KMS-11 (cell line): ENCODE results near the gene RPS15A.

Source experiments
- H2AFZ ChIP-seq: fragments of 200-600 bp; sonication (generic); 2 replicates; pipeline ENCODE4 v1.6.1; 2016; ENCODE audit warnings: antibody characterized with exemption, mixed run types, low read depth
- H3K27ac ChIP-seq: fragments of 200-600 bp; sonication (generic); 2 replicates; pipeline ENCODE4 v1.6.1; 2016; ENCODE audit warnings: mild to moderate bottlenecking, mixed run types
- H3K27me3 ChIP-seq: fragments of 200-600 bp; sonication (generic); 2 replicates; pipeline ENCODE4 v1.6.1; 2017; ENCODE audit warnings: mild to moderate bottlenecking, low read depth, mixed run types, moderate library complexity; ENCODE audit not compliant: insufficient read depth
- H3K36me3 ChIP-seq: fragments of 200-600 bp; sonication (generic); 2 replicates; pipeline ENCODE4 v1.6.1; 2017; ENCODE audit warnings: mild to moderate bottlenecking, mixed run types; ENCODE audit not compliant: insufficient read depth
- H3K4me1 ChIP-seq: fragments of 200-600 bp; sonication (generic); 2 replicates; pipeline ENCODE4 v1.6.1; 2016; ENCODE audit warnings: mild to moderate bottlenecking, low read depth, mixed run types; ENCODE audit not compliant: poor library complexity, severe bottlenecking
- H3K4me2 ChIP-seq: fragments of 200-600 bp; sonication (generic); 2 replicates; pipeline ENCODE4 v1.7.0; 2016; ENCODE audit warnings: mild to moderate bottlenecking, mixed run types
- H3K4me3 ChIP-seq: fragments of 200-600 bp; sonication (generic); IDR thresholded peaks from 2 replicates; pipeline ENCODE4 v1.6.1; 2017; ENCODE audit warnings: low read depth, low read length, mixed read lengths; ENCODE audit not compliant: insufficient read depth
- H3K79me2 ChIP-seq: fragments of 200-600 bp; sonication (generic); 2 replicates; pipeline ENCODE4 v1.6.1; 2016; ENCODE audit warnings: low read depth, mixed run types; ENCODE audit not compliant: insufficient read depth
- H3K9ac ChIP-seq: fragments of 200-600 bp; sonication (generic); 2 replicates; pipeline ENCODE4 v1.6.1; 2016; ENCODE audit warnings: mild to moderate bottlenecking, mixed run types
- H4K20me1 ChIP-seq: fragments of 200-600 bp; sonication (generic); 2 replicates; pipeline ENCODE4 v1.6.1; 2016; ENCODE audit warnings: mild to moderate bottlenecking, mixed run types; ENCODE audit not compliant: insufficient read depth
- CTCF ChIP-seq: fragments of 200-600 bp; sonication (generic); conservative IDR thresholded peaks from 2 replicates; pipeline ENCODE4 v1.6.1; 2017; ENCODE audit warnings: low read depth, mild to moderate bottlenecking, antibody characterized with exemption, low read length, moderate library complexity, mixed read lengths

Gene RPS15A

GRCh38 chr16:18827890-18828289 is 37.8 kb upstream of the RPS15A start:
- Histone ChIP-seq H3K27me3 (no peaks in the 10 kb centered on the region), H3K27ac (no peak overlapping the region), H3K4me2 (no peak overlapping the region), H3K79me2 (no peaks in the 10 kb centered on the region), H3K9ac (no peak overlapping the region), H4K20me1 (no peaks in the 10 kb centered on the region), H3K4me3 (no peak overlapping the region), H3K36me3 (peaks cover 10% of the 10 kb centered on the region; the same call in 1 of the 2 replicates), H3K4me1 (no peaks in the 10 kb centered on the region), H2AFZ (no peak overlapping the region)
- TF ChIP-seq CTCF, result no peak

- no peak overlapping the region for H3K9ac ChIP-seq
- H3K4me3 ChIP-seq, result no peak overlapping the region
- TF ChIP-seq CTCF, result no peak
- no peak overlapping the region for H3K4me2 ChIP-seq
- no peak overlapping the region for H2AFZ ChIP-seq
- H3K4me1 ChIP-seq, result peaks cover 6% of the 10 kb centered on the region
- no peaks in the 10 kb centered on the region for H4K20me1 ChIP-seq
- H3K27me3 ChIP-seq, result no peaks in the 10 kb centered on the region
- H3K36me3 ChIP-seq, result peaks cover 23% of the 10 kb centered on the region
- no peaks in the 10 kb centered on the region; the same call in 1 of the 2 replicates for H3K79me2 ChIP-seq
- H3K27ac ChIP-seq, result no peak overlapping the region
These were observed 26.2 kb upstream of the RPS15A start for GRCh38 chr16:18816286-18816685.

GRCh38 chr16:18811925-18812324 is 21.8 kb upstream of the RPS15A start:
- peaks cover 24% of the 10 kb centered on the region for H3K36me3 ChIP-seq
- no peaks in the 10 kb centered on the region; the same call in 1 of the 2 replicates for H4K20me1 ChIP-seq
- H3K4me1 ChIP-seq, result no peaks in the 10 kb centered on the region
- H3K4me3 ChIP-seq, result no peak overlapping the region
- no peak overlapping the region for H2AFZ ChIP-seq
- no peak for TF ChIP-seq CTCF
- H3K4me2 ChIP-seq, result no peak overlapping the region
- H3K27ac ChIP-seq, result no peak overlapping the region
- no peaks in the 10 kb centered on the region for H3K27me3 ChIP-seq
- no peaks in the 10 kb centered on the region; the same call in 1 of the 2 replicates for H3K79me2 ChIP-seq
- no peak overlapping the region for H3K9ac ChIP-seq

- H3K4me1 ChIP-seq, result peaks cover 8% of the 10 kb centered on the region
- H4K20me1 ChIP-seq, result no peaks in the 10 kb centered on the region; the same call in 1 of the 2 replicates
- H3K79me2 ChIP-seq, result no peaks in the 10 kb centered on the region
- no peak overlapping the region for H3K4me2 ChIP-seq
- H3K9ac ChIP-seq, result no peak overlapping the region
- H2AFZ ChIP-seq, result no peak overlapping the region
- TF ChIP-seq CTCF, result no peak
- H3K4me3 ChIP-seq, result no peak overlapping the region
- no peak overlapping the region for H3K27ac ChIP-seq
- peaks cover 18% of the 10 kb centered on the region for H3K36me3 ChIP-seq
- no peaks in the 10 kb centered on the region for H3K27me3 ChIP-seq
These were observed 19.0 kb upstream of the RPS15A start for GRCh38 chr16:18809165-18809564.
